GM23248 (cell line): ENCODE data around the gene LYZL2.
"Not testable (repeated sequence)": the region's sequence is repeated elsewhere in the genome, so short reads cannot be mapped to it uniquely, and the experiment has no call there.

Experiments used
- EZH2 ChIP-seq: fragments of 200-600 bp; sonication (generic); IDR thresholded peaks from 2 replicates; pipeline ENCODE4 v1.6.1; 2018; ENCODE audit warnings: antibody characterized with exemption, mild to moderate bottlenecking; ENCODE audit not compliant: insufficient read depth, poor library complexity, severe bottlenecking
- EZH2phosphoT487 ChIP-seq: fragments of 200-600 bp; sonication (generic); IDR thresholded peaks from 2 replicates; pipeline ENCODE4 v1.6.1; 2018; ENCODE audit warnings: antibody characterized with exemption, moderate library complexity, mild to moderate bottlenecking, low read depth; ENCODE audit not compliant: insufficient read depth

DNA sequence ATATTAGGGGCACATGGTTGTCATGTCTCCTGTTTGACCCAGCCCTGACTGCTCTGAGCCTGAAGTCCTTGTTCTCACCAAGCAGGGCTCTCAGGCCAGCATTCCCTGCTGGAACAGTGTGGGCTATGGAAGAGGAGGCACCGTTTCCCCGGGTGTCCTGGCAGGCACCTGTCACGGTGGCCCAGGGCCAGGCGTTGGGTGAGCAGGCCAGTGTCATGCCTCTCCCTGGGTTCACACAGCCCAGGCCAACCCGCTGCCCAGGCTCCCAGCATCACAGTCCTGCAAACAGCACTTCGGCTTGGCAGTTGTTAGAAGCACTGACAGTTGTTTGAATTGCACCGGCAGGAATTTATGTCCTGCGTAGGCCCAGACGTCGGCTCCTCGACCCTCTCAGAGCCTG, 38.4 kb upstream of the LYZL2 start:
- TF ChIP-seq EZH2phosphoT487, EZH2: not testable (repeated sequence)
